Naive thymus-derived CD4-positive, alpha-beta T cell (primary cell): ENCODE results near the gene MRPS25. TPM values are rescaled to one million over a fixed set of nuclear protein-coding genes. Genes with fewer than 3 reads are reported as not detected.

ENCODE experiments used
- ATAC-seq: fragments of 150-1000 bp; cut with Tn5 transposase; 2 replicates; pipeline ENCODE4 v1.10.0; 2021; ENCODE audit warnings: mild to moderate bottlenecking, moderate library complexity
- CTCF ChIA-PET: fragments of 350-600 bp; sonication (Branson Sonifier 250); formaldehyde crosslinking; loops from one replicate; lab custom pipeline; 2021; ENCODE audit warnings: antibody characterized with exemption; lab: Charles Lee
- POLR2A ChIA-PET: fragments of 350-600 bp; sonication (Branson Sonifier 250); formaldehyde crosslinking; loops from one replicate; lab custom pipeline; 2021; ENCODE audit warnings: antibody characterized with exemption, inconsistent platforms; lab: Charles Lee
- DNase-seq, 9 donors: peaks; one replicate each; pipeline versions ENCODE4 v3.0.0 to v3.0.0-alpha.2; 2020 to 2022; ENCODE audit warnings: mixed read lengths in 1 of 9
- H3K27ac ChIP-seq: one replicate; pipeline ENCODE4 v1.7.0; 2013; ENCODE audit warnings: mild to moderate bottlenecking, low read depth, low read length, moderate library complexity
- H3K27me3 ChIP-seq, 2 donors: one replicate each; pipeline ENCODE4 v1.7.0; 2013; ENCODE audit warnings: low read length in 2 of 2, mild to moderate bottlenecking in 2 of 2, moderate library complexity in 2 of 2; ENCODE audit not compliant: control insufficient read depth in 2 of 2, insufficient read depth in 2 of 2
- H3K36me3 ChIP-seq, 3 experiments: 1 replicate in 2 of 3; 2 replicates in 1 of 3; pipeline ENCODE4 v1.7.0; 2013; ENCODE audit warnings: low read length in 3 of 3, mild to moderate bottlenecking in 3 of 3, moderate library complexity in 1 of 3; ENCODE audit not compliant: insufficient read depth in 3 of 3, control insufficient read depth in 2 of 3
- H3K4me1 ChIP-seq, 2 donors: one replicate each; pipeline ENCODE4 v1.7.0; 2013; ENCODE audit warnings: low read length in 2 of 2, mild to moderate bottlenecking in 2 of 2, moderate library complexity in 1 of 2; ENCODE audit not compliant: control insufficient read depth in 2 of 2, insufficient read depth in 2 of 2
- H3K4me3 ChIP-seq: 2 replicates; pipeline ENCODE4 v1.7.0; 2013; ENCODE audit warnings: mild to moderate bottlenecking, low read length
- H3K9me3 ChIP-seq, 3 experiments: 1 replicate in 2 of 3; 2 replicates in 1 of 3; pipeline ENCODE4 v1.7.0; 2013; ENCODE audit warnings: low read length in 3 of 3; ENCODE audit not compliant: control insufficient read depth in 2 of 3
- H3K27ac Mint-ChIP-seq, 9 donors: one replicate each; pipeline ENCODE4 v1.8.0; 2020 to 2022; ENCODE audit warnings: mixed read lengths in 9 of 9, mild to moderate bottlenecking in 8 of 9, moderate library complexity in 5 of 9, inconsistent platforms in 2 of 9
- H3K27me3 Mint-ChIP-seq, 5 donors: one replicate each; pipeline ENCODE4 v1.8.0; 2021 to 2022; ENCODE audit warnings: mixed read lengths in 5 of 5, mild to moderate bottlenecking in 1 of 5
- H3K36me3 Mint-ChIP-seq, 5 donors: one replicate each; pipeline ENCODE4 v1.8.0; 2020 to 2022; ENCODE audit warnings: mixed read lengths in 5 of 5, mild to moderate bottlenecking in 3 of 5, inconsistent platforms in 1 of 5
- H3K4me1 Mint-ChIP-seq, 7 donors: one replicate each; pipeline ENCODE4 v1.8.0; 2020 to 2022; ENCODE audit warnings: mixed read lengths in 7 of 7, mild to moderate bottlenecking in 3 of 7, inconsistent platforms in 1 of 7
- H3K4me3 Mint-ChIP-seq, 10 donors: one replicate each; pipeline ENCODE4 v1.8.0; 2020 to 2022; ENCODE audit warnings: mild to moderate bottlenecking in 10 of 10, mixed read lengths in 10 of 10, moderate library complexity in 6 of 10, inconsistent platforms in 2 of 10
- H3K9me3 Mint-ChIP-seq, 11 donors: one replicate each; pipeline ENCODE4 v1.8.0; 2020 to 2022; ENCODE audit warnings: mixed read lengths in 11 of 11, mild to moderate bottlenecking in 4 of 11, inconsistent platforms in 1 of 11, moderate library complexity in 1 of 11
- intact Hi-C, 2 donors: fragments of 100-400 bp; cut with micrococcal nuclease; formaldehyde crosslinking; loops; one replicate each; pipeline ENCODE4 v1.15.1; 2023
- polyA plus RNA-seq, 2 donors: library from polyadenylated mRNA; unstranded; fragments of 300-500 nt; fragmentation: Illumina TruSeq; gene quantifications; one replicate each; pipeline ENCODE4 v1.2.3, GENCODE V29; 2021
- total RNA-seq, 6 experiments: library from RNA in 5 of 6; stranded (reverse) in 5 of 6; gene quantifications; 1 replicate in 5 of 6; 2 replicates in 1 of 6; pipeline ENCODE4 v1.2.3 and lab custom pipeline; 2021 to 2026

MRPS25 gene
- total and polyA plus RNA-seq, 7 experiments from 2014 or later = 20.2 to 104 (median 68.0) TPM

DNA sequence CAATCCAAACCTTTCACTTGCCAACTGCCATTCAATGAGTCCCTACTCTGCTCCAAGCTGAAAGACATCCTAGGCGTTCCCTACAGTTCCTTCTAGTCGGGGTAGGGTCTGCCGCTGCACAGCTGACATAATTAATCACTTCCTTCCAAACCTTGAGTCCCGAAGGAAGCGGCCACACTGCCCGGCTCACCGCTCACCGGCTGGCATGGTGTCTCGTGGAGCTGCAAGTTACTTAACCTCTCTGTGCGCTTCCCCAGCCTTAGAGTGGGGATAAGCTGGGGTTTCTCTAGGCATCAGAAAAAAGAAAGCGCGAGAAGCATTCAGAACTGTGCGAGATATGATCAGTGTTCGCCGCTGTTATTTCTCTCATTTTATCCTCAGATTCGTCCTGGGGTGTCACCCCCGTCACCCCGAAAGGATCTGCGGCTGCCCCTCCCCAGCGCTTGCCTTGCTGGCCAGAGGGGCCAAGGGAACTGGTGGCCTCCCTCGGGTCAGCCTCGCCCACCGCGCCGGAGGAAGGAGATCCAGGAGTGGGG is 748 bp downstream of the MRPS25 start:
- H3K4me3 ChIP-seq = peak overlapping the region; percentile 86
- Mint-ChIP-seq H3K9me3 (no peaks in the 10 kb centered on the region), H3K4me3 (peak overlapping the region; percentile 94 to 98 (median 96)), H3K27me3 (no peaks in the 10 kb centered on the region), H3K36me3 (peaks cover 0 to 11% (median 0%) of the 10 kb centered on the region in 5 donors), H3K4me1 (peaks cover 16 to 31% (median 25%) of the 10 kb centered on the region in 7 donors), H3K27ac (peak overlapping the region in 8 of 9 donors; percentile 82 to 96 (median 91))
- DNase-seq (peak in 7 of 9 donors; percentile 7 to 45 (median 19)), ATAC-seq (peak; percentile 8)
- CTCF ChIA-PET = interaction anchor here (2.5 kb wide), 1 partner anchor 13 kb away, joined by 14 read pairs; no protein-coding TSS in a partner anchor
- peak overlapping the region; percentile 87 for H3K27ac ChIP-seq
- intact Hi-C loops = loop anchor here (2.0 to 10.0 kb wide), 2 partner anchors 14 to 1640 kb away; partner anchors contain the start of gene NUP210 (in 1 of the 2)
- H3K9me3 ChIP-seq = no peaks in the 10 kb centered on the region
- no peaks in the 10 kb centered on the region for H3K27me3 ChIP-seq
- peaks cover 7 to 14% of the 10 kb centered on the region in 2 donors for H3K4me1 ChIP-seq
- POLR2A ChIA-PET = interaction anchor here (0.9 to 1.6 kb wide), 12 partner anchors 9 to 537 kb away, joined by 3 to 23 read pairs (median 4); partner anchors contain the start of genes BTD, CAPN7, HACL1 and RBSN
- H3K36me3 ChIP-seq = peaks cover 0 to 5% (median 0%) of the 10 kb centered on the region in 3 experiments

GRCh38 chr3:15063656-15064286 is 1.3 kb downstream of the MRPS25 start:
- Mint-ChIP-seq H3K27me3 (no peaks in the 10 kb centered on the region), H3K4me1 (peaks cover 16 to 31% (median 25%) of the 10 kb centered on the region in 7 donors), H3K4me3 (peak overlapping the region; percentile 94 to 98 (median 96)), H3K27ac (peak overlapping the region; percentile 57 to 96 (median 88)), H3K9me3 (no peaks in the 10 kb centered on the region), H3K36me3 (peaks cover 0 to 11% (median 2%) of the 10 kb centered on the region in 5 donors)
- Histone ChIP-seq H3K4me3 (peak overlapping the region; percentile 86), H3K4me1 (peaks cover 7 to 14% of the 10 kb centered on the region in 2 donors), H3K36me3 (peaks cover 0 to 11% (median 0%) of the 10 kb centered on the region in 3 experiments), H3K27me3 (no peaks in the 10 kb centered on the region), H3K27ac (peak overlapping the region; percentile 87), H3K9me3 (no peaks in the 10 kb centered on the region)
- POLR2A ChIA-PET = interaction anchor here (1.1 to 1.5 kb wide), 3 partner anchors 14 to 117 kb away, joined by 3 to 4 read pairs (median 4); no protein-coding TSS in a partner anchor
- DNase-seq (no peak), ATAC-seq (no peak)
- CTCF ChIA-PET = interaction anchor here (2.5 kb wide), 1 partner anchor 13 kb away, joined by 14 read pairs; no protein-coding TSS in a partner anchor
- intact Hi-C loops = loop anchor here (2.0 to 10.0 kb wide), 2 partner anchors 13 to 1639 kb away; partner anchors contain the start of gene NUP210 (in 1 of the 2)

DNA sequence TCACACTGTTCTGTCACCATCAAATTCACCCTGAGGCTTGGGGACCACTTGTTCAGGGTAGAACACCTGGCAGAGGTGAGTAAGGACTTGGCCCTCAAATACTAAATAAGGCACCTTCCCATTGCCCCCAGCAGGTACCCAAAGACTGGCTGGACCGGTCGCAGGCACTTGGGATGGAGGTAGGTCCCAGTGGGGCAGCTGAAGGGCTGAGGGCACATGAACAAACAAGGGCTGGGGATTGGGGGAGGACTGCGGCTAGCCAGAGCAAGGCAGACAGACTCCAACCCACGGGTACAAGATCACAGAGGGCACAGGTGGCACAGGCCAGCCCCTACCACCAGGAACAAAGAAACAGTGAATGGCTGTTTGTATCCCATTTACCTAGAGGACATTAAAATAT is 1.9 kb downstream of the MRPS25 start:
- peak overlapping the region in 5 of 9 donors; percentile 11 to 87 (median 68) for H3K27ac Mint-ChIP-seq
- Histone ChIP-seq H3K27me3 (no peaks in the 10 kb centered on the region), H3K4me1 (peaks cover 7 to 14% of the 10 kb centered on the region in 2 donors), H3K36me3 (peaks cover 0 to 16% (median 4%) of the 10 kb centered on the region in 3 experiments), H3K9me3 (no peaks in the 10 kb centered on the region), H3K4me3 (no peak overlapping the region), H3K27ac (no peak overlapping the region)
- no peak for DNase-seq
- H3K4me1 Mint-ChIP-seq = peaks cover 21 to 36% (median 27%) of the 10 kb centered on the region in 7 donors
- H3K4me3 Mint-ChIP-seq = peak overlapping the region; percentile 94 to 98 (median 96)
- ChIA-PET POLR2A (no interaction called here), CTCF (no interaction called here)
- intact Hi-C loops = loop anchor here in 1 of 2 donors (10.0 kb wide), 1 partner anchor 1638 kb away; the partner anchor contains the start of gene NUP210
- no peak for ATAC-seq
- H3K9me3 Mint-ChIP-seq = no peaks in the 10 kb centered on the region
- H3K27me3 Mint-ChIP-seq = no peaks in the 10 kb centered on the region
- H3K36me3 Mint-ChIP-seq = peaks cover 0 to 16% (median 6%) of the 10 kb centered on the region in 5 donors

- ChIA-PET POLR2A (interaction anchor here (0.9 kb wide), 1 partner anchor 12 kb away, joined by 5 read pairs; no protein-coding TSS in a partner anchor), CTCF (no interaction called here)
- no peak overlapping the region for H3K27ac ChIP-seq
- peaks cover 10 to 25% (median 12%) of the 10 kb centered on the region in 5 donors for H3K36me3 Mint-ChIP-seq
- H3K4me3 Mint-ChIP-seq = no peak overlapping the region
- no peaks in the 10 kb centered on the region for H3K27me3 ChIP-seq
- no peaks in the 10 kb centered on the region for H3K27me3 Mint-ChIP-seq
- H3K9me3 Mint-ChIP-seq = peaks cover 0 to 4% (median 0%) of the 10 kb centered on the region in 11 donors
- H3K27ac Mint-ChIP-seq = peak overlapping the region in 3 of 9 donors; percentile 29 to 88 (median 65)
- DNase-seq (no peak), ATAC-seq (no peak)
- peaks cover 26 to 39% (median 34%) of the 10 kb centered on the region in 7 donors for H3K4me1 Mint-ChIP-seq
- H3K4me3 ChIP-seq = no peak overlapping the region
- peaks cover 0 to 35% (median 4%) of the 10 kb centered on the region in 3 experiments for H3K36me3 ChIP-seq
- no peaks in the 10 kb centered on the region for H3K9me3 ChIP-seq
- intact Hi-C loops = loop anchor here in 1 of 2 donors (10.0 kb wide), 1 partner anchor 1635 kb away; the partner anchor contains the start of gene NUP210
- H3K4me1 ChIP-seq = peaks cover 7 to 18% of the 10 kb centered on the region in 2 donors
Observed at GRCh38 chr3:15060029-15060428, 5.1 kb downstream of the MRPS25 start.

DNA sequence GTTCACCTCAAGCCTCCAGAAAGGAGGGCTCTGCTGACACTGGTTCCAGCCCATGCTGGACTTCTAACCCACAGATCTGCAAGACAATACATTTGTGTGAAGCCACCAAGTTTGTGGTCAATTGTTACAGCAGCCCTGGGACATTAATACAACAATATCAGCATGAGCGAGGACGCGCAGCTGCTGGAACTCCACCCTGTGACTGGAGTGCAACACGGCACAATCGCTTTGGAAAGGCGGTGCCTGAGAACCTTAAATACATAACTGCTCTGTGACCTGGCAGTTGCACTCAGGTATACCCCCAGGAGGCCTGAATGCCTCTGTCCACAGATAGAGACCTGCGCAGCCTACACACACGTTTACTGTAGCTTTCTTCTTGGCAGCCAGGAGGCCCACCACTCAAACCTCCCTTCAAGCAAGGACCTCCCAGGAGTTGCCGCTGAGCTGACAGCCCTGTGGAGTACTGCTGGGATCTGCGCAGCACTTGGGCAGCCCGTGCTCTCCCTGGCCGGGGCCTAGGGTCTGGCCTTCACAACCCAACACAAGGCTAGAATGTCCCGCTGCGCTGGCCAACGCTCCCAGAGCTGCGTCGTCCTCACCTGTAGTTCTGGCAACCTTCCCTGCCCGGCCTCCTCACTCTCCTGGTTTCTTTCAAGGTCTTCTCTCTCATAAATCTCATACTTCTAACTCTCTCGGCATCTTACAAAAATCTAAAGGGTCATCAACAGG is 8.3 kb downstream of the MRPS25 start:
- Mint-ChIP-seq H3K4me1 (peaks cover 17 to 41% (median 32%) of the 10 kb centered on the region in 7 donors), H3K27me3 (no peaks in the 10 kb centered on the region), H3K4me3 (peak overlapping the region in 1 of 10 donors; percentile 35), H3K27ac (peak overlapping the region in 3 of 9 donors; percentile 0 to 64 (median 63)), H3K36me3 (peaks cover 11 to 37% (median 16%) of the 10 kb centered on the region in 5 donors), H3K9me3 (peaks cover 0 to 7% (median 0%) of the 10 kb centered on the region in 11 donors)
- Histone ChIP-seq H3K36me3 (peaks cover 0 to 46% (median 4%) of the 10 kb centered on the region in 3 experiments), H3K27me3 (no peaks in the 10 kb centered on the region), H3K27ac (no peak overlapping the region), H3K4me3 (no peak overlapping the region), H3K4me1 (peaks cover 0 to 12% of the 10 kb centered on the region in 2 donors), H3K9me3 (no peaks in the 10 kb centered on the region)
- intact Hi-C loops = no loop called here
- DNase-seq (no peak), ATAC-seq (no peak)
- CTCF ChIA-PET = no interaction called here
- POLR2A ChIA-PET = no interaction called here
